Measurements from ENCODE around the gene CD2AP.

CD2AP gene

GRCh38 chr6:47489995-47490394, 12.4 kb downstream of the CD2AP start:
- no peak for DNase-seq (ENCODE audit: extremely low read depth, low read depth)
- TF ChIP-seq CTCF (IDR thresholded peaks at IDR 0.05; ENCODE audit: low read depth, low read length): no peak

- no peak for TF ChIP-seq CTCF (IDR thresholded peaks at IDR 0.05; ENCODE audit: low read depth, low read length)
- no peak for DNase-seq (ENCODE audit: extremely low read depth, low read depth)
Observed at GRCh38 chr6:47490676-47491075, 13.1 kb downstream of the CD2AP start.

GRCh38 chr6:47492355-47492754, 14.8 kb downstream of the CD2AP start:
- no peak for DNase-seq (ENCODE audit: extremely low read depth, low read depth)
- no peak for TF ChIP-seq CTCF (IDR thresholded peaks at IDR 0.05; ENCODE audit: low read depth, low read length)

- DNase-seq (ENCODE audit: extremely low read depth, low read depth): no peak
- no peak for TF ChIP-seq CTCF (IDR thresholded peaks at IDR 0.05; ENCODE audit: low read depth, low read length)
Observed at GRCh38 chr6:47495207-47495606, 17.6 kb downstream of the CD2AP start.

DNA sequence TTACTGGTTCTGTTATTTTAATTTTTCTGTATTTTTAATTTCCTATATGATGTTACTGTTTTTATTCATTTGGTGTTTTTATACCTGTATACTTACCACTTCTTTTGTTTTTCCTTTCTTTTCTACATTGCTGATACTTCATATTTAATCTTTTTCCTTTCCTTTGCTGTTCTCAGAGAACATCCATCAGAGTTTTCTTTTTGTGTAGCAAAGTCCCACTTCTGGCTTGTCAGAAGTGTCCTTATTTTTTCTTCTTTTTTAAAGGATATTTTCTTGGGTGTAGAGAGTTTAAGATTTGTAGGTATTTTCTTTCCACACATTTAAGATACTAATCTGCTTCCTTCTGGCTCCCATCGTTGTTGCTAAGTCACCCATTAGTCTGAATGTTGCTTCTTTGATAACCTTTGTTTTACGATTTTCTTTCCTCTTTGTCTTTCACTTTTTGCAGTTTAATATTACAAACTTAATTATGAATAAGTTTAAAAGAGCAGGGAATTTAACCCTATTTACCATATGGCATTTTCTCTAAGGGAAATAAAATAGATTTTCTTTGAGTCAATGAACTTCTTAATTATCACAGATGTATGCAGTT, 18.5 kb downstream of the CD2AP start:
- no peak for TF ChIP-seq CTCF (IDR thresholded peaks at IDR 0.05; ENCODE audit: low read depth, low read length)
- no peak for DNase-seq (ENCODE audit: extremely low read depth, low read depth)

DNA sequence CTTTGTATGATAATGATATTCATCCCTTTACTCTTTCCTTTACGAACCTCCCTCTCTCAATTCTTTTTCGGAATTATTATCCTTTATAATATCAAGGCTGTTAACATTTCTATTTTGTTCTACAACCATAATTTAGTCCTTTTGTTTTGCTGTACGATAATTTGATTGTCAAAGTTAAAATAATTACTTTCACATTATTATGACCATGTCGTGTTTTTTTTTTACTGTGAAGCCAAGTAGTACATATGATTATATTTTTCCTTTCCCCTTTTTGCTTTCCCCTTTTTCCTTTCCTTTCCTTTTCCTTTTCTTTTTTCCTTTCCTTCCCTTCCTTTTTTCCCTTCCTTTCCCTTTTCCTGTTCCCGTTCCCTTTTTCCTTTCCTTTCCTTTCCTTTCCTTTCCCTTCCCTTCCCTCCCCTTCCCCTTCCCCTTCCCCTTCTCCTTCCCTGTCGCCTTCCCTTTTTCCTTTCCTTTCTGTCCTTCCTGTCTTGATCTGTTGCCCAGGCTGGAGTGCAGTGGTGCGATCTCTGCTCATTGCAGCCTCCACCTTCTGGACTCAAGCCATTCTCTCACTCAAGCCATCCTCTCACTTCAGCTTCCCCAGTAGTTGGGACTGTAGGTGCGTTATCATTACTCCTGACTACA, 19.5 kb downstream of the CD2AP start:
- no peak for TF ChIP-seq CTCF (IDR thresholded peaks at IDR 0.05; ENCODE audit: low read depth, low read length)
- no peak for DNase-seq (ENCODE audit: extremely low read depth, low read depth)

DNA sequence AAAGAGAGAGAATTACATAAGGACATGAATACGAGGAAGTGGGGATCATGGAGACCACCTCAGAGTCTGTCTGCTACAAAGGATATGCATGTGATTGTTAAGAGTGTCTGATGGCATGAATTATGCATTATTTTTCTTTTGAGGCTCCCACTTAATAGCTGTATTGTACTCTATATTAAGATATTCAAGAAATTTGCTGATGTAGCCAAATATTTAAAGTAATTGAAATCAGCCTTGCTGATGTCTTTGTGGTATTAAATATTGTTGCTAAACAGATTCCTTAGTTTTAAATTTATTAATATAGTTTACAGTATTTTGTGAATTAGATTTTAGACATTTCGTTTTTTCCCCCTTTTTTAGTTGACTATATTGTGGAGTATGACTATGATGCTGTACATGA, 25.3 kb downstream of the CD2AP start:
- no peak for DNase-seq (ENCODE audit: extremely low read depth, low read depth)
- TF ChIP-seq CTCF (IDR thresholded peaks at IDR 0.05; ENCODE audit: low read depth, low read length): no peak

All from AG09319 (cell line).